Panc1 (cell line): ENCODE results near the gene GLIS2. TPM values are rescaled to one million over a fixed set of nuclear protein-coding genes. Genes with fewer than 3 reads are reported as not detected.

Experiments used
- ATAC-seq: fragments of 200-7000 bp; cut with Tn5 transposase; 2 replicates; pipeline ENCODE4 v1.9.1; 2020; ENCODE audit warnings: mild to moderate bottlenecking, moderate library complexity
- BruUV-seq: library from RNA; stranded (reverse); fragments of 400-500 nt; replicated peaks from 2 replicates; lab custom pipeline; 2021; lab: Mats Ljungman, UMichigan
- CTCF ChIA-PET: fragments of 300-600 bp; sonication (Branson Sonifier 250); formaldehyde crosslinking; loops from one replicate; lab custom pipeline; 2022; ENCODE audit warnings: antibody characterized with exemption; lab: Charles Lee
- POLR2A ChIA-PET: fragments of 300-600 bp; sonication (Branson Sonifier 250); formaldehyde crosslinking; loops from one replicate; lab custom pipeline; 2022; ENCODE audit warnings: antibody characterized with exemption; lab: Charles Lee
- DNase-seq: peaks from one replicate; pipeline ENCODE4 v3.0.0-alpha.2; 2010; ENCODE audit warnings: low read depth, low spot score
- H3K27ac ChIP-seq: 2 replicates; pipeline ENCODE4 v1.5.1; 2011; ENCODE audit warnings: mild to moderate bottlenecking, low read length, inconsistent platforms
- H3K27me3 ChIP-seq: fragments of 200-500 bp; sonication (Bioruptor generic); 2 replicates; pipeline ENCODE4 v1.6.0; 2014; ENCODE audit warnings: low read length, inconsistent platforms; ENCODE audit not compliant: control insufficient read depth, insufficient read depth
- H3K36me3 ChIP-seq: fragments of 200-500 bp; sonication (Bioruptor generic); 2 replicates; pipeline ENCODE4 v1.5.1; 2014; ENCODE audit warnings: inconsistent platforms, mild to moderate bottlenecking, low read length, moderate library complexity; ENCODE audit not compliant: control insufficient read depth, insufficient read depth
- H3K4me1 ChIP-seq: 2 replicates; pipeline ENCODE4 v1.5.1; 2011; ENCODE audit warnings: inconsistent platforms, mild to moderate bottlenecking, low read length, moderate library complexity; ENCODE audit not compliant: control insufficient read depth, insufficient read depth
- H3K4me3 ChIP-seq, 2 experiments: 2 replicates each; pipeline ENCODE4 v1.5.1; 2011 to 2012; ENCODE audit warnings: low read depth in 2 of 2, low read length in 2 of 2, mild to moderate bottlenecking in 2 of 2, inconsistent platforms in 1 of 2, moderate library complexity in 1 of 2
- H3K9me3 ChIP-seq: fragments of 200-500 bp; sonication (Bioruptor generic); 2 replicates; pipeline ENCODE4 v1.5.1; 2014; ENCODE audit warnings: low read depth, mild to moderate bottlenecking, inconsistent platforms, low read length, moderate library complexity; ENCODE audit not compliant: control insufficient read depth, insufficient read depth
- CTCF ChIP-seq: fragments of 450-650 bp; IDR thresholded peaks from 2 replicates; pipeline ENCODE4 v1.5.1; 2017; ENCODE audit warnings: mild to moderate bottlenecking
- POLR2AphosphoS5 ChIP-seq: IDR thresholded peaks from 2 replicates; pipeline ENCODE4 v1.6.1; 2012; ENCODE audit warnings: mild to moderate bottlenecking, low read depth, low read length, moderate library complexity
- REST ChIP-seq, 2 experiments: IDR thresholded peaks; 2 replicates each; pipeline ENCODE4 v1.6.1; 2011 to 2012; ENCODE audit warnings: low read depth in 2 of 2, control low read depth in 1 of 2, low read length in 1 of 2, mild to moderate bottlenecking in 1 of 2, moderate library complexity in 1 of 2; ENCODE audit not compliant: insufficient read depth in 1 of 2
- SIN3A ChIP-seq: IDR thresholded peaks from 2 replicates; pipeline ENCODE4 v1.6.1; 2012; ENCODE audit warnings: low read depth, mild to moderate bottlenecking, low read length, moderate library complexity, borderline replicate concordance; ENCODE audit not compliant: insufficient read depth
- TCF7L2 ChIP-seq: IDR thresholded peaks from 2 replicates; pipeline ENCODE4 v1.6.1; 2011; ENCODE audit warnings: mild to moderate bottlenecking, low read depth, low read length, inconsistent platforms
- in situ Hi-C: cut with HindIII; loops from 2 replicates; pipeline ENCODE4 v1.10.0; 2016; ENCODE audit warnings: low sequenced_read_pairs, low pct_unique_long_range_greater_than_20kb
- intact Hi-C: fragments of 100-400 bp; cut with micrococcal nuclease; formaldehyde crosslinking; loops from one replicate; pipeline ENCODE4 v1.10.0; 2022; ENCODE audit not compliant: unreplicated experiment
- total RNA-seq: library from RNA; stranded (reverse); gene quantifications from one replicate; pipeline ENCODE4 v1.2.1, GENCODE V29; 2021; ENCODE audit not compliant: unreplicated experiment

GLIS2 gene
- total RNA-seq, 1 experiment from 2014 or later, result 87.3 TPM

GRCh38 chr16:4352843-4353242 lies 37.0 kb downstream of the GLIS2 start:
- Histone ChIP-seq H3K27ac (no peak overlapping the region), H3K9me3 (no peaks in the 10 kb centered on the region), H3K4me1 (peaks cover 20% of the 10 kb centered on the region), H3K27me3 (no peaks in the 10 kb centered on the region), H3K36me3 (no peaks in the 10 kb centered on the region), H3K4me3 (no peak overlapping the region)
- ATAC-seq (no peak), DNase-seq (no peak)
- intact Hi-C loops, result no loop called here
- TF ChIP-seq TCF7L2 (no peak), CTCF (no peak), POLR2AphosphoS5 (no peak), REST (IDR thresholded peaks at IDR 0.05; ENCODE audit: insufficient read depth in 1 of 2, low read depth in 2 of 2, low read length in 1 of 2) (no peak), SIN3A (no peak)
- CTCF ChIA-PET, result no interaction called here
- POLR2A ChIA-PET, result no interaction called here
- in situ Hi-C loops, result no loop called here
- BruUV-seq, result no TSS peak

- no peak for TF ChIP-seq TCF7L2
- no peak for TF ChIP-seq CTCF
- TF ChIP-seq POLR2AphosphoS5, result no peak
- no peak for TF ChIP-seq REST (IDR thresholded peaks at IDR 0.05; ENCODE audit: insufficient read depth in 1 of 2, low read depth in 2 of 2, low read length in 1 of 2)
- no peak for TF ChIP-seq SIN3A
Measured at GRCh38 chr16:4353675-4354074, 37.8 kb downstream of the GLIS2 start.

More at GRCh38 chr16:4353675-4354074, 37.8 kb downstream of the GLIS2 start:
- no peak for DNase-seq
- Histone ChIP-seq H3K4me1 (peaks cover 13% of the 10 kb centered on the region; the same call in 1 of the 2 replicates), H3K27ac (no peak overlapping the region), H3K9me3 (no peaks in the 10 kb centered on the region), H3K36me3 (no peaks in the 10 kb centered on the region), H3K27me3 (no peaks in the 10 kb centered on the region), H3K4me3 (no peak overlapping the region)
- ChIA-PET POLR2A (no interaction called here), CTCF (no interaction called here)
- BruUV-seq, result no TSS peak
- no peak for ATAC-seq
- in situ Hi-C loops (no loop called here), intact Hi-C loops (no loop called here)
